Endothelial cell of umbilical vein (primary cell): Measurements from ENCODE around the gene AUTS2.

Experiments used
- CTCF ChIP-seq, 2 donors: IDR thresholded peaks; 1 replicate in 1 of 2; 2 replicates in 1 of 2; pipeline ENCODE4 v1.5.1; 2011; ENCODE audit warnings: low read length in 2 of 2, mild to moderate bottlenecking in 2 of 2, moderate library complexity in 2 of 2, control low read depth in 1 of 2, inconsistent platforms in 1 of 2, low read depth in 1 of 2; ENCODE audit not compliant: insufficient read depth in 1 of 2; ENCODE audit errors: extremely low read depth in 1 of 2
- EZH2 ChIP-seq: IDR thresholded peaks from 2 replicates; pipeline ENCODE4 v1.6.1; 2012; ENCODE audit warnings: borderline replicate concordance, low read depth, mild to moderate bottlenecking, moderate library complexity, low read length, inconsistent platforms; ENCODE audit not compliant: severe bottlenecking

GRCh38 chr7:69632280-69632679, 34.0 kb downstream of the AUTS2 start:
- TF ChIP-seq CTCF (IDR thresholded peaks at IDR 0.05; ENCODE audit: extremely low read depth in 1 of 2, insufficient read depth in 1 of 2, low read depth in 1 of 2, low read length in 2 of 2) (no peak), EZH2 (no peak)
